Prostate gland (tissue), 2 donors: ENCODE data around the gene WDR72. TPM values are rescaled to one million over a fixed set of nuclear protein-coding genes. Genes with fewer than 3 reads are reported as not detected.

Source experiments
- DNase-seq: peaks from one replicate; pipeline ENCODE4 v3.0.0-alpha.2; 2019; ENCODE audit warnings: low spot score
- H3K27ac ChIP-seq, 2 donors: fragments of 200-600 bp; sonication (generic); 2 replicates each; pipeline ENCODE4 v1.5.1; 2017 to 2019
- H3K27me3 ChIP-seq: fragments of 200-600 bp; sonication (generic); replicated peaks from 2 replicates; pipeline ENCODE4 v1.5.1; 2019; ENCODE audit not compliant: insufficient read depth
- H3K36me3 ChIP-seq, 2 donors: fragments of 200-600 bp; sonication (generic); 1 replicate in 1 of 2; 2 replicates in 1 of 2; pipeline versions ENCODE4 v1.5.1 to v1.8.1; 2017 to 2019
- H3K4me1 ChIP-seq: fragments of 200-600 bp; sonication (generic); replicated peaks from 2 replicates; pipeline ENCODE4 v1.5.1; 2019
- H3K4me3 ChIP-seq, 2 donors: fragments of 200-600 bp; sonication (generic); 2 replicates each; pipeline ENCODE4 v1.5.1; 2017 to 2019
- H3K9me3 ChIP-seq: fragments of 200-600 bp; sonication (generic); 2 replicates; pipeline ENCODE4 v1.5.1; 2017
- CTCF ChIP-seq, 4 experiments: fragments of 200-600 bp in 2 of 4; fragments of 450-650 bp in 2 of 4; sonication (generic) in 2 of 4; IDR thresholded peaks; 1 replicate in 3 of 4; 2 replicates in 1 of 4; pipeline ENCODE4 v1.5.1; 2016 to 2019; ENCODE audit warnings: antibody characterized with exemption in 4 of 4, mild to moderate bottlenecking in 2 of 4, moderate library complexity in 2 of 4
- POLR2A ChIP-seq: fragments of 450-650 bp; IDR thresholded peaks from one replicate; pipeline ENCODE4 v1.6.1; 2016; ENCODE audit warnings: antibody characterized with exemption, mild to moderate bottlenecking
- POLR2AphosphoS5 ChIP-seq: sonication (generic); formaldehyde crosslinking; IDR thresholded peaks from one replicate; pipeline ENCODE4 v1.6.1; 2017; ENCODE audit warnings: antibody characterized with exemption
- WGBS: methylation state at CpG from one replicate; pipeline ENCODE4 v1.1.5; 2018; 5-methylcytosine and 5-hydroxymethylcytosine counted together
- intact Hi-C: fragments of 100-400 bp; cut with DNase I; formaldehyde crosslinking; loops from one replicate; pipeline ENCODE4 v1.14.2; 2022
- total RNA-seq, 2 donors: library from RNA; depleted of rRNA; stranded (reverse); fragments of >200 nt; gene quantifications; one replicate each; pipeline ENCODE4 v1.1.0, GENCODE V29; 2016

The WDR72 gene
- total RNA-seq, 2 donors from 2014 or later = 0.64 to 0.80 TPM

- intact Hi-C loops = no loop called here
- TF ChIP-seq CTCF (IDR thresholded peaks at IDR 0.05) (no peak), POLR2A (no peak), POLR2AphosphoS5 (no peak)
- Histone ChIP-seq H3K9me3 (no peaks in the 10 kb centered on the region), H3K4me3 (no peak overlapping the region), H3K36me3 (no peaks in the 10 kb centered on the region), H3K27ac (no peak overlapping the region), H3K27me3 (no peaks in the 10 kb centered on the region), H3K4me1 (no peaks in the 10 kb centered on the region)
- DNase-seq = no peak
Measured at GRCh38 chr15:53573091-53573490, 186.4 kb downstream of the WDR72 start.

GRCh38 chr15:53569751-53570480 is 189.5 kb downstream of the WDR72 start:
- H3K4me1 ChIP-seq = no peaks in the 10 kb centered on the region
- intact Hi-C loops = no loop called here
- 80% methylated on average over 3 of the region's 3 CpGs for WGBS

GRCh38 chr15:53566912-53567311 is 192.6 kb downstream of the WDR72 start:
- H3K9me3 ChIP-seq = no peaks in the 10 kb centered on the region
- TF ChIP-seq POLR2A (no peak), CTCF (IDR thresholded peaks at IDR 0.05) (no peak), POLR2AphosphoS5 (no peak)
- H3K36me3 ChIP-seq = no peaks in the 10 kb centered on the region
- intact Hi-C loops = no loop called here
- WGBS = 65% methylated on average over 4 of the region's 4 CpGs
- H3K4me3 ChIP-seq = no peak overlapping the region
- no peak for DNase-seq
- H3K27ac ChIP-seq = no peak overlapping the region
- no peaks in the 10 kb centered on the region for H3K4me1 ChIP-seq
- H3K27me3 ChIP-seq = no peaks in the 10 kb centered on the region

More at GRCh38 chr15:53569751-53570480, 189.5 kb downstream of the WDR72 start:
- no peak for TF ChIP-seq CTCF (IDR thresholded peaks at IDR 0.05)
- TF ChIP-seq POLR2AphosphoS5 = no peak
- no peak for TF ChIP-seq POLR2A
- DNase-seq = no peak
- H3K36me3 ChIP-seq = no peaks in the 10 kb centered on the region
- H3K27ac ChIP-seq = no peak overlapping the region
- H3K27me3 ChIP-seq = no peaks in the 10 kb centered on the region
- no peak overlapping the region for H3K4me3 ChIP-seq
- H3K9me3 ChIP-seq = no peaks in the 10 kb centered on the region

- Histone ChIP-seq H3K27me3 (no peaks in the 10 kb centered on the region), H3K9me3 (no peaks in the 10 kb centered on the region), H3K4me1 (no peaks in the 10 kb centered on the region), H3K4me3 (no peak overlapping the region), H3K27ac (no peak overlapping the region), H3K36me3 (no peaks in the 10 kb centered on the region)
- TF ChIP-seq CTCF (IDR thresholded peaks at IDR 0.05) (no peak), POLR2AphosphoS5 (no peak), POLR2A (no peak)
- 50% methylated on average over 4 of the region's 4 CpGs for WGBS
- no peak for DNase-seq
- intact Hi-C loops = no loop called here
Measured at GRCh38 chr15:53565721-53566120, 193.7 kb downstream of the WDR72 start.

- intact Hi-C loops = no loop called here
- Histone ChIP-seq H3K4me3 (no peak overlapping the region), H3K27me3 (no peaks in the 10 kb centered on the region), H3K36me3 (no peaks in the 10 kb centered on the region), H3K27ac (no peak overlapping the region), H3K4me1 (no peaks in the 10 kb centered on the region), H3K9me3 (no peaks in the 10 kb centered on the region)
- no peak for DNase-seq
- WGBS = 55% methylated on average over 2 of the region's 2 CpGs
- TF ChIP-seq POLR2AphosphoS5 (no peak), POLR2A (no peak), CTCF (IDR thresholded peaks at IDR 0.05) (no peak)
Measured at GRCh38 chr15:53564647-53565046, 194.8 kb downstream of the WDR72 start.
